Kidney epithelial cell (primary cell): ENCODE measurements around the gene RSAD2. TPM values are rescaled to one million over a fixed set of nuclear protein-coding genes. Genes with fewer than 3 reads are reported as not detected.

Source experiments
- DNase-seq: peaks from one replicate; pipeline ENCODE4 v3.0.0-alpha.2; 2010; ENCODE audit warnings: low read depth
- H3K27me3 ChIP-seq: 2 replicates; pipeline ENCODE4 v1.6.0; 2011; ENCODE audit warnings: low read length; ENCODE audit not compliant: control insufficient read depth, insufficient read depth
- H3K36me3 ChIP-seq: 2 replicates; pipeline ENCODE4 v1.5.1; 2011; ENCODE audit warnings: low read length; ENCODE audit not compliant: control insufficient read depth, insufficient read depth
- H3K4me3 ChIP-seq: 2 replicates; pipeline ENCODE4 v1.5.1; 2011; ENCODE audit warnings: low read depth, mild to moderate bottlenecking, control low read depth, low read length
- total RNA-seq: library from RNA; depleted of rRNA; stranded (reverse); fragments of >200 nt; gene quantifications from 2 replicates; pipeline ENCODE4 v1.2.3, GENCODE V29; 2015
- TF ChIP-seq, protein P1 (sequence below): IDR thresholded peaks from 2 replicates; pipeline ENCODE4 v1.5.1; 2011; ENCODE audit warnings: mild to moderate bottlenecking, moderate library complexity, low read length, control low read depth, inconsistent platforms; ENCODE audit not compliant: insufficient read depth, poor library complexity, severe bottlenecking

Gene RSAD2
- total RNA-seq, 1 donor from 2014 or later = 3.6 TPM

DNA sequence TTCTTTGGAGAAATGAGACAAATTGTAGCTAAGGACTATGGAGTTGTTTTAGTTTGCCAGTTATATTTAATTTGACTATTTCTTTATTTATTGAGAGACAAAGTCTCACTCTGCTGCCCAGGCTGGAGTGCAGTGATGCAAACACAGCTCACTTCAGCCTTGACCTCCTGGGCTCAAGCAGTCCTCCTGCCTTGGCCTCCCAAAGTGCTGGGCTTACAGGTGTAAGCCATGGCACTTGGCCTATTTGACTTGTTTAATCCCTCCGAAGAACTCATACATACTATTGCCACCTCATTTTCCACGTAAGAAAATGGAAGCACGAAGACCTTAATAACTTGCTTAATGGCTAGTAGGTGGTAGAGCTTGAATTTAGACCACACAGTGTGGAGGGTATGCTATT lies 38.6 kb downstream of the RSAD2 start:
- TF ChIP-seq, protein P1, sequence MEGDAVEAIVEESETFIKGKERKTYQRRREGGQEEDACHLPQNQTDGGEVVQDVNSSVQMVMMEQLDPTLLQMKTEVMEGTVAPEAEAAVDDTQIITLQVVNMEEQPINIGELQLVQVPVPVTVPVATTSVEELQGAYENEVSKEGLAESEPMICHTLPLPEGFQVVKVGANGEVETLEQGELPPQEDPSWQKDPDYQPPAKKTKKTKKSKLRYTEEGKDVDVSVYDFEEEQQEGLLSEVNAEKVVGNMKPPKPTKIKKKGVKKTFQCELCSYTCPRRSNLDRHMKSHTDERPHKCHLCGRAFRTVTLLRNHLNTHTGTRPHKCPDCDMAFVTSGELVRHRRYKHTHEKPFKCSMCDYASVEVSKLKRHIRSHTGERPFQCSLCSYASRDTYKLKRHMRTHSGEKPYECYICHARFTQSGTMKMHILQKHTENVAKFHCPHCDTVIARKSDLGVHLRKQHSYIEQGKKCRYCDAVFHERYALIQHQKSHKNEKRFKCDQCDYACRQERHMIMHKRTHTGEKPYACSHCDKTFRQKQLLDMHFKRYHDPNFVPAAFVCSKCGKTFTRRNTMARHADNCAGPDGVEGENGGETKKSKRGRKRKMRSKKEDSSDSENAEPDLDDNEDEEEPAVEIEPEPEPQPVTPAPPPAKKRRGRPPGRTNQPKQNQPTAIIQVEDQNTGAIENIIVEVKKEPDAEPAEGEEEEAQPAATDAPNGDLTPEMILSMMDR = no peak
- no peaks in the 10 kb centered on the region for H3K27me3 ChIP-seq
- H3K36me3 ChIP-seq = no peaks in the 10 kb centered on the region
- DNase-seq = no peak
- no peak overlapping the region for H3K4me3 ChIP-seq

DNA sequence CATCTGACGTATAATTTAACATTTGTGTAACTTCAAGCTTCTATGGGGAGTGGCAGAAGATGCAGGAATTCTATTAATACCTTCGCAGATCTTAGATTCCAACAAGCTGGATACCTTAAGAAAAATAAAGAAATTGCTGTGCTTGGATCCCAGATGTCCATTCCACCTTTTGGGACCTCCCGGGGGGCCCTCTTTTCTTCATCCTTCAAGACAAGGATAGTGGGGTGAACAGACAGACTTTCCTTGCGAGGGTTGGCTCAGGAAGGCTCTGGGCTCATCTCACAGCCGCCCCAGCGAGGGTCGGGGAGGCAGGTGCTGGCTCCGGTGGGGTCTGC lies 39.1 kb downstream of the RSAD2 start:
- DNase-seq = no peak
- Histone ChIP-seq H3K27me3 (no peaks in the 10 kb centered on the region), H3K36me3 (no peaks in the 10 kb centered on the region), H3K4me3 (no peak overlapping the region)
- TF ChIP-seq, protein P1 = no peak

DNA sequence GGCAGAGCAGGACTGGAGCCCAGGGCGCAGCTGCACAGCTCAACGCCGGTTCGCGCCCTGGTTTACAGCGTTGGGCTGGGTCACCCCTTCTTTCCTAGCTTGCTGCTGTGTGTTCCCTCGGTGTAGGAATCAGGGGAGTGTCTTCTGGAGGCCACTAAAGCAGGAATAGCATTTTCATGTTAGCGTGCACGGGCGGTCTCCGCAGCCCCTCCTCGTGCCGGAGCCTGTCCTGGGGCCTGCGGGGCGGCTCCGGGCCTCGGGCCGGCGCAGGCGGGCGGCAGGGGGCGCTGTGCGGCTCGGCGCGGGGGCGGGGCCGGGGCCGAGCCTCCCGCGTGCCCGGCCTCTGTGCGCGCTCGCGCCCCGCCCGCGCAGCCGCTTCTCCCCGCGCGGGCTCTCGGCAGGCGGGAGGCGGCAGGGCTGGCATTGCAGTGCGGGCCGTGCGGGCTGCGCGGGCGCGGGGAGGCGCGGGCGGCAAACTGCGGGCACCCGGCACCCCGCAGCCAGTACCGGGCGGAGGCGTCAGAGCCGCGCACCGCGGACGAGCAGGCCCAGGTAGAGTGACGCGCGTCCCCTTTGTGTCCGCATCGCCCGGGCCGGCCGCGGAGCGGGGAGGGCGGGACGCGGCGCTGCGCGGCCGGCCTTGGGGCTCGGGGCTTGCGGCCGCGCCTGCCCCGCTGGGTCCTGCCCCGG lies 39.6 kb downstream of the RSAD2 start, which contains the start of gene RNF144A:
Gene RNF144A (plus strand): TSS at position 342 of the 690 bp plus-strand sequence. CDS start 79,515 bp downstream, outside the sequence.
- Histone ChIP-seq H3K4me3 (peak within 1 kb of the TSS; percentile 62), H3K27me3 (no peaks in the 10 kb centered on the region), H3K36me3 (no peaks in the 10 kb centered on the region)
- DNase-seq = no peak
- TF ChIP-seq, protein P1 = no peak

DNA sequence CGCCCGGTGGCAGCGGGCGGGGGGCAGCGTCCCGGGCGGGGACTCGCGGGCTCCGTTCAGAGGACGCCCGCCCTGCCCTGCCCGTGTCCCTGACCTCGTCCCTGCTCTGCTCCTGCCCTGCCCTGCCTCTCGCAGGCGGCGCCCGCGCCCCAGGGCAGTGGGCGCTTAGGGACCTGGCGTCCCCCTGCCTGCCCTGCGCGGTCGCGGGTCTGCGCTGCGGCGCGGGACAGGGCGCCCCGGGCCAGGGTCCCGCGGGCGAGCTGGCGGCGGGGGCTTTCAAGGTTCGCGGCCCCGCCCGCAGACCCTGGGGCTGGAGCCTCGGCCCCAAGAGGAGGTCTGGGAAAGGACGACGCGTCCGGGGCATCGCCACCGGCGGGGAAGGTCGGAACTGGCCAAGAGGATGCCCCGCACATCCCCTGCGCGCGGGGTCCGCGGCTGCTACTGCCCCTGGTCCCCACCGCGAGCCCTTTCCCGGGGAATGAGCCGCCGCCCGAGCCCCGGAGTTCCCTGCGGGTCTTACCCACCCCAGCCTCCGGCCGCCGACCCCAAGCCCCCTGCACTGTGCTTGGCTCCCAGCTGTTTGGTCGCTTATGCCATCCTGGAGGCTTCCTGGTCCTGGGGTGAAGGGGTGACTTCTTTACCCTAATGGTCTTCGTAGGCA lies 40.3 kb downstream of the RSAD2 start:
- H3K4me3 ChIP-seq = peak overlapping the region; percentile 62
- DNase-seq = no peak
- no peaks in the 10 kb centered on the region for H3K27me3 ChIP-seq
- TF ChIP-seq, protein P1 = no peak
- H3K36me3 ChIP-seq = no peaks in the 10 kb centered on the region

DNA sequence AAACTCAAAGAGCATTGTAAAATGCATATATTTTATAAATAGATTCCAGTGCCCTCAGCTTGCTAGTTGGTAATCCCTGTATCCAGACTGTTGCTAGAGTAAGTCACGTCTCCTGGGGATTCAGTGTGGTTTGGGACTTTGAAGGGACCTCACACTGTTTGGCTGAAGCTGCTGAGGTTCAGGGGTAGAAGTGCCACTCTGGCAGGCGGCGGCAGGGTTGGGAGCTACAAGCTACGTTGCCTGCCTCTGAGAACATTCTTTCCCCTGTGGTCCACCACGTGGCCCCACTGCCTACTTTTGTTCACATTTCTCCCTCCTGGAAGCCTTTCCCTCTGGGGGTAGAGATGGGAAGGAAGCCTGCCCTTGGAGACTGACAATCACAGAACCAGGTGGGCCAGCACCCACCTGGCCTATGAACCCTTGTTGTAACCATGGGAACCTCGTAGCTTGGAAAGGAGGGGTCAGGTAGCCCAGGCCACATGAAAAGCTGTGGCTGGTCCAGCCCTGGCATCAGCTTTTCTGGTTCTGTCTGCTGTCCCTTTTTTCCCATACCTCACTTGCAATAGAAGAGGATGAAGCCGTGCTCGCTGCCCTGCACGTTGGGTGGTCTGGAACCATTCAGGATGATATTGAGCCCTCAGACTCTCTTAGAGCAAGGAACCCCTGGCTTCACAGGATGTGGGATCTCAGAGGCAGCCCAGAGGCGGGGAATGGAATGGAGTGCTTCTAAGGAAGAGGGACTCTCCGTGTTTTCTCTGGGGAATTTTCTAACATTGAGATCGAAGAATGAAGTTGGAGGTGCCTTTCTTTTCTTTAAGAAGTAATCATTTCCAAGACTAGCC lies 42.5 kb downstream of the RSAD2 start:
- TF ChIP-seq, protein P1 = no peak
- no peak for DNase-seq
- H3K36me3 ChIP-seq = no peaks in the 10 kb centered on the region

More for the DNA sequence above, 42.5 kb downstream of the RSAD2 start:
- Histone ChIP-seq H3K27me3 (no peaks in the 10 kb centered on the region), H3K4me3 (no peak overlapping the region)
